HepG2 (cell line): ENCODE measurements around the gene ZNF367. TPM values are rescaled to one million over a fixed set of nuclear protein-coding genes. Genes with fewer than 3 reads are reported as not detected.
A peak's percentile ranks its signal among the peaks of the same experiment; 100 is the strongest.

Experiments
- AHDC1 ChIP-seq: sonication (generic); formaldehyde crosslinking; IDR thresholded peaks from 2 replicates; pipeline ENCODE4 v1.5.1; 2020; ENCODE audit warnings: mild to moderate bottlenecking, missing genetic modification reagents, borderline replicate concordance
- ARNT ChIP-seq: fragments of 450-650 bp; IDR thresholded peaks from 2 replicates; pipeline ENCODE4 v1.6.1; 2017
- ELF3 ChIP-seq: IDR thresholded peaks from 2 replicates; pipeline ENCODE4 v1.6.1; 2016; ENCODE audit warnings: missing genetic modification reagents, missing compliant biosample characterization
- FOXA1 ChIP-seq, 2 experiments: fragments of 450-650 bp in 1 of 2; sonication (generic) in 1 of 2; formaldehyde crosslinking in 1 of 2; IDR thresholded peaks; 2 replicates each; pipeline versions ENCODE4 v1.4.0 to v1.6.1; 2016 to 2020; ENCODE audit warnings: missing genetic modification reagents in 1 of 2
- FOXP1 ChIP-seq, 2 experiments: fragments of 450-650 bp in 1 of 2; IDR thresholded peaks; 2 replicates each; pipeline ENCODE4 v1.6.1; 2017 to 2018; ENCODE audit warnings: antibody characterized with exemption in 1 of 2
- NFE2 ChIP-seq: sonication (generic); formaldehyde crosslinking; IDR thresholded peaks from 2 replicates; pipeline ENCODE4 v1.4.0; 2020; ENCODE audit warnings: missing genetic modification reagents
- YEATS4 ChIP-seq: sonication (generic); formaldehyde crosslinking; IDR thresholded peaks from 2 replicates; pipeline ENCODE4 v1.4.0; 2020; ENCODE audit warnings: missing genetic modification reagents, borderline replicate concordance
- ZBTB33 ChIP-seq: sonication (generic); formaldehyde crosslinking; IDR thresholded peaks from 2 replicates; pipeline ENCODE4 v1.4.0; 2020; ENCODE audit warnings: missing genetic modification reagents
- ZFP36L2 ChIP-seq: sonication (generic); formaldehyde crosslinking; IDR thresholded peaks from 2 replicates; pipeline ENCODE4 v1.4.0; 2020; ENCODE audit warnings: missing genetic modification reagents
- ZNF18 ChIP-seq: sonication (generic); formaldehyde crosslinking; IDR thresholded peaks from 2 replicates; pipeline ENCODE4 v1.8.0; 2022; ENCODE audit warnings: mild to moderate bottlenecking, missing genetic modification reagents; ENCODE audit not compliant: insufficient replicate concordance
- ZNF280D ChIP-seq: sonication (generic); formaldehyde crosslinking; IDR thresholded peaks from 2 replicates; pipeline ENCODE4 v1.5.1; 2020; ENCODE audit warnings: mild to moderate bottlenecking, missing genetic modification reagents
- ZNF441 ChIP-seq: sonication (generic); formaldehyde crosslinking; IDR thresholded peaks from 2 replicates; pipeline ENCODE4 v1.7.0; 2021; ENCODE audit warnings: missing genetic modification reagents, borderline replicate concordance
- ZNF503 ChIP-seq: sonication (generic); formaldehyde crosslinking; IDR thresholded peaks from 2 replicates; pipeline ENCODE4 v1.4.0; 2020; ENCODE audit warnings: missing genetic modification reagents
- polyA plus RNA-seq, 8 experiments: library from polyadenylated mRNA; depleted of rRNA in 3 of 8; stranded (reverse) in 7 of 8; unstranded in 1 of 8; fragments of >200 nt; fragmentation: Illumina TruSeq in 4 of 8; extraction: Trizol in 4 of 8; gene quantifications; 2 replicates each; pipeline versions ENCODE4 v1.2.1 to v1.2.3, GENCODE V29; 2011 to 2016; ENCODE audit warnings: low read depth in 4 of 8, missing spikeins in 1 of 8, mixed read lengths in 1 of 8; ENCODE audit not compliant: insufficient read depth in 1 of 8
- total RNA-seq, 5 experiments: library from RNA; depleted of rRNA; stranded (reverse); fragments of >200 nt; fragmentation: Illumina TruSeq; extraction: Trizol; gene quantifications; 2 replicates each; pipeline ENCODE4 v1.2.3, GENCODE V29; 2016; ENCODE audit warnings: low read depth in 1 of 5

ZNF367 gene
- total and polyA plus RNA-seq, 2 of the 13 experiments (the other 11 are each of a cell fraction or from before 2014, with no cell fraction given) = 2.9 to 7.7 TPM

- TF ChIP-seq AHDC1 (CRISPR knock-in tag) (peak; percentile 48; the same call in 1 of the 2 replicates), ARNT (no peak), FOXP1 (IDR thresholded peaks at IDR 0.05) (no peak), FOXP1 (CRISPR knock-in tag; IDR thresholded peaks at IDR 0.05) (peak; percentile 78), ZNF441 (CRISPR knock-in tag) (peak; percentile 63; the same call in 1 of the 2 replicates), ELF3 (CRISPR knock-in tag) (peak; percentile 69), ZNF18 (CRISPR knock-in tag) (peak; percentile 49), ZNF280D (CRISPR knock-in tag) (peak; percentile 48; the same call in 1 of the 2 replicates), ZBTB33 (CRISPR knock-in tag) (no peak), ZFP36L2 (no peak), ZNF503 (CRISPR knock-in tag) (peak; percentile 80; the same call in 1 of the 2 replicates), NFE2 (CRISPR knock-in tag) (no peak), YEATS4 (CRISPR knock-in tag) (peak; percentile 58; the same call in 1 of the 2 replicates), FOXA1 (IDR thresholded peaks at IDR 0.05) (no peak), FOXA1 (CRISPR knock-in tag; IDR thresholded peaks at IDR 0.05) (peak; percentile 58)
Observed at GRCh38 chr9:96420468-96421219, 2.5 kb upstream of the ZNF367 start (continued).
